IPS-15b (cell line): ENCODE measurements around the gene CFAP54.
"Not testable (repeated sequence)": the region's sequence is repeated elsewhere in the genome, so short reads cannot be mapped to it uniquely, and the experiment has no call there.

ENCODE experiments used
- H3K27me3 ChIP-seq: one replicate; pipeline ENCODE4 v1.6.1; 2013; ENCODE audit warnings: low read length; ENCODE audit not compliant: control insufficient read depth, insufficient read depth
- H3K36me3 ChIP-seq: one replicate; pipeline ENCODE4 v1.6.1; 2013; ENCODE audit warnings: low read length; ENCODE audit not compliant: control insufficient read depth, insufficient read depth
- H3K4me1 ChIP-seq: one replicate; pipeline ENCODE4 v1.6.1; 2013; ENCODE audit warnings: mild to moderate bottlenecking, low read length; ENCODE audit not compliant: control insufficient read depth, insufficient read depth
- H3K4me3 ChIP-seq: one replicate; pipeline ENCODE4 v1.5.1; 2013; ENCODE audit warnings: low read depth, low read length
- H3K9ac ChIP-seq: one replicate; pipeline ENCODE4 v1.6.1; 2013; ENCODE audit warnings: low read depth, mild to moderate bottlenecking, low read length
- H3K9me3 ChIP-seq: one replicate; pipeline ENCODE4 v1.6.1; 2013; ENCODE audit warnings: mild to moderate bottlenecking, low read length; ENCODE audit not compliant: control insufficient read depth, insufficient read depth

Gene CFAP54

GRCh38 chr12:96457191-96457930, 32.0 kb upstream of the CFAP54 start:
- Histone ChIP-seq H3K9ac (no peak overlapping the region), H3K9me3 (no peaks in the 10 kb centered on the region), H3K27me3 (no peaks in the 10 kb centered on the region), H3K4me1 (no peaks in the 10 kb centered on the region), H3K4me3 (no peak overlapping the region), H3K36me3 (no peaks in the 10 kb centered on the region)

- H3K4me3 ChIP-seq, H3K9ac ChIP-seq, H3K27me3 ChIP-seq, H3K4me1 ChIP-seq, H3K9me3 ChIP-seq, H3K36me3 ChIP-seq: not testable (repeated sequence)
These were observed 30.1 kb upstream of the CFAP54 start for GRCh38 chr12:96459281-96459680.

- Histone ChIP-seq H3K36me3 (no peaks in the 10 kb centered on the region), H3K9ac (no peak overlapping the region), H3K4me3 (no peak overlapping the region), H3K27me3 (no peaks in the 10 kb centered on the region), H3K9me3 (no peaks in the 10 kb centered on the region), H3K4me1 (no peaks in the 10 kb centered on the region)
These were observed 26.7 kb upstream of the CFAP54 start for GRCh38 chr12:96462571-96463280.

GRCh38 chr12:96465896-96466295, 23.5 kb upstream of the CFAP54 start:
- Histone ChIP-seq H3K9ac (no peak overlapping the region), H3K9me3 (no peaks in the 10 kb centered on the region), H3K4me3 (no peak overlapping the region), H3K4me1 (no peaks in the 10 kb centered on the region), H3K27me3 (no peaks in the 10 kb centered on the region), H3K36me3 (no peaks in the 10 kb centered on the region)

GRCh38 chr12:96466939-96467751, 22.2 kb upstream of the CFAP54 start:
- Histone ChIP-seq H3K4me3 (no peak overlapping the region), H3K27me3 (no peaks in the 10 kb centered on the region), H3K4me1 (no peaks in the 10 kb centered on the region), H3K36me3 (no peaks in the 10 kb centered on the region), H3K9me3 (no peaks in the 10 kb centered on the region), H3K9ac (no peak overlapping the region)

GRCh38 chr12:96471368-96472050, 17.9 kb upstream of the CFAP54 start:
- Histone ChIP-seq H3K27me3 (no peaks in the 10 kb centered on the region), H3K9me3 (no peaks in the 10 kb centered on the region), H3K4me1 (no peaks in the 10 kb centered on the region), H3K9ac (no peak overlapping the region), H3K4me3 (no peak overlapping the region), H3K36me3 (no peaks in the 10 kb centered on the region)

GRCh38 chr12:96472384-96472783, 17.0 kb upstream of the CFAP54 start:
- Histone ChIP-seq H3K4me1 (no peaks in the 10 kb centered on the region), H3K36me3 (no peaks in the 10 kb centered on the region), H3K4me3 (no peak overlapping the region), H3K9ac (no peak overlapping the region), H3K27me3 (no peaks in the 10 kb centered on the region), H3K9me3 (no peaks in the 10 kb centered on the region)

GRCh38 chr12:96473394-96474093, 15.8 kb upstream of the CFAP54 start:
- Histone ChIP-seq H3K9ac (no peak overlapping the region), H3K4me1 (peaks cover 3% of the 10 kb centered on the region), H3K27me3 (no peaks in the 10 kb centered on the region), H3K4me3 (no peak overlapping the region), H3K36me3 (no peaks in the 10 kb centered on the region), H3K9me3 (no peaks in the 10 kb centered on the region)

- Histone ChIP-seq H3K9me3 (no peaks in the 10 kb centered on the region), H3K4me1 (peaks cover 3% of the 10 kb centered on the region), H3K36me3 (no peaks in the 10 kb centered on the region), H3K27me3 (no peaks in the 10 kb centered on the region), H3K9ac (no peak overlapping the region), H3K4me3 (no peak overlapping the region)
These were observed 15.2 kb upstream of the CFAP54 start for GRCh38 chr12:96474206-96474605.

GRCh38 chr12:96478011-96478410, 11.4 kb upstream of the CFAP54 start:
- H3K27me3 ChIP-seq = no peaks in the 10 kb centered on the region
- no peak overlapping the region for H3K4me3 ChIP-seq
- H3K9ac ChIP-seq = no peak overlapping the region
- H3K36me3 ChIP-seq = no peaks in the 10 kb centered on the region
- H3K9me3 ChIP-seq = no peaks in the 10 kb centered on the region
- H3K4me1 ChIP-seq = peaks cover 3% of the 10 kb centered on the region

GRCh38 chr12:96482086-96482485, 7.3 kb upstream of the CFAP54 start:
- Histone ChIP-seq H3K27me3 (no peaks in the 10 kb centered on the region), H3K9ac (no peak overlapping the region), H3K4me1 (peaks cover 3% of the 10 kb centered on the region), H3K9me3 (no peaks in the 10 kb centered on the region), H3K36me3 (no peaks in the 10 kb centered on the region), H3K4me3 (no peak overlapping the region)
